ENCODE results near the gene COMT. TPM values are rescaled to one million over a fixed set of nuclear protein-coding genes. Genes with fewer than 3 reads are reported as not detected.
A peak's percentile ranks its signal among the peaks of the same experiment; 100 is the strongest.

COMT gene
- total and polyA plus RNA-seq, 11 donors, result 69.7 to 249 (median 119) TPM

DNA sequence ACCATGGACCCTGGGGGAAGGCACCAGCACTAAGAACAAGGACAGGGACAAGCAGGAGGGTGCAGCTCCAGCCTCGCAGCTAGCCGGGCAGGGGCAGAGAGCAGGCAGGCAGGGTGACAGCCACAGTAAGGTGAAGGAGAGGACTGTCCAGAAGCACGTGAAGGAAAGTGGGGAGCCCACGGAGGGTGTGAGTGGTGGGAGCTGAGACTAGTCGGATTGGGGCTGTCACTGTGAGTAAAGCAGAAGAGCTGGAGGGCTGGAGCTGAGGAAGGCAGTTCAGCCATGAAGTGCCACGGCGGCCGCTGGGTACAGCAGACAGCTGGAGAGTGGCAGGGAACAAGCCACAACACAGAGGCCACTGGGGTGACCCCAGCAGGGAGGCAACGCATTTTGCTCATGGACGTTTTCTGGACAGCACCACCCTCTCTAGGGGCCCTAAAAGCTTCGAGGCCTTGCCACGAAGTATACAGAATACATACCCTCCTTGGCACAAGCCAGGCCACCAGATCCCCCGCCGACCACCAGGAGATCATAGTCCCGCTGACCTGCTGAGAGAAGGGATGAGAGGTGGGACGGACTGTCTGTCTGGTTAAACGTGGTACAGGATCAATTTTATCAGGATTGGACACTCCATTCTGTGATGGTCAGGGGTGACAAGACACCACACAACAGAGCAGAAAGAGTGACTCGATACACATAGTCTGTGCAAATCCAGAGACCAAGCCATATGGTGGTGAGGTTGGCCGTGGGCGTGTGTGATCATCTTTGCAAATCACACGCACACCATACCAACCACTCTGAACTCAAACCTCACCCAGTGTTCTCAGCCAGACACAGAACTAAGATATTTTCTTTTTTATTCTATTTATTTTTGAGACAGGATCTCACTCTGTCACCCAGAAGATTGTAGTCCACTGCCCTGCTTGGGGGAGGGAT, 10.8 kb upstream of the COMT start:
- Histone ChIP-seq H3K9me3 (peaks cover 0 to 11% (median 0%) of the 10 kb centered on the region in 12 donors), H3K4me1 (peaks cover 0 to 25% (median 0%) of the 10 kb centered on the region in 12 donors), H3K27ac (no peak overlapping the region), H3K4me3 (no peak overlapping the region), H3K36me3 (peaks cover 0 to 7% (median 0%) of the 10 kb centered on the region in 9 donors), H3K27me3 (no peaks in the 10 kb centered on the region)
- TF ChIP-seq, protein P1, sequence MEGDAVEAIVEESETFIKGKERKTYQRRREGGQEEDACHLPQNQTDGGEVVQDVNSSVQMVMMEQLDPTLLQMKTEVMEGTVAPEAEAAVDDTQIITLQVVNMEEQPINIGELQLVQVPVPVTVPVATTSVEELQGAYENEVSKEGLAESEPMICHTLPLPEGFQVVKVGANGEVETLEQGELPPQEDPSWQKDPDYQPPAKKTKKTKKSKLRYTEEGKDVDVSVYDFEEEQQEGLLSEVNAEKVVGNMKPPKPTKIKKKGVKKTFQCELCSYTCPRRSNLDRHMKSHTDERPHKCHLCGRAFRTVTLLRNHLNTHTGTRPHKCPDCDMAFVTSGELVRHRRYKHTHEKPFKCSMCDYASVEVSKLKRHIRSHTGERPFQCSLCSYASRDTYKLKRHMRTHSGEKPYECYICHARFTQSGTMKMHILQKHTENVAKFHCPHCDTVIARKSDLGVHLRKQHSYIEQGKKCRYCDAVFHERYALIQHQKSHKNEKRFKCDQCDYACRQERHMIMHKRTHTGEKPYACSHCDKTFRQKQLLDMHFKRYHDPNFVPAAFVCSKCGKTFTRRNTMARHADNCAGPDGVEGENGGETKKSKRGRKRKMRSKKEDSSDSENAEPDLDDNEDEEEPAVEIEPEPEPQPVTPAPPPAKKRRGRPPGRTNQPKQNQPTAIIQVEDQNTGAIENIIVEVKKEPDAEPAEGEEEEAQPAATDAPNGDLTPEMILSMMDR (IDR thresholded peaks at IDR 0.05), result no peak
- no peak for TF ChIP-seq POLR2A (IDR thresholded peaks at IDR 0.05)
- ATAC-seq, result peak in 1 of 4 donors; percentile 10
- intact Hi-C loops (cut with DNase I), result no loop called here
- no peak for DNase-seq
- 90 to 95% (median 94%) methylated on average over 16 to 21 of the region's 21 CpGs for WGBS, 4 donors

DNA sequence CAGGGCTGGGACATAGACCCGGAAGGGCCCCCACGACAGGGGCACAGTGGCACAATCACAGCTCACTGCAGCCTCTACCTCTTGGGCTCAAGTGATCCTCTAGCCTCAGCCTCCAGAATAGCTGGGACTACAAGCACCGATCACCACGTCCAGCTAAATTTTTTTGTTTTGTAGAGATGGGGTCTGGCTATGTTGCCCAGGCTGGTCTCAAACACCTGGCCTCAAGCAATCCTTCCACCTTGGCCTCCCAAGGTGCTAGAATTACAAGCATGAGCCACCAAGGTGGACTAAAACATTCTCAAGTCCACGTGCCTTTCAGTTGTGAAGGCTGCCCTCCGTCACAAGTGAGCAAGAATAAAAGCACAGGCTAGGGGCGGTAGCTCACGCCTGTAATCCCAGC, 10.1 kb upstream of the COMT start:
- no peak for ATAC-seq
- no peak for DNase-seq
- H3K27ac ChIP-seq, result no peak overlapping the region
- 95 to 98% (median 97%) methylated on average over 8 of the region's 8 CpGs for WGBS, 4 donors
- peaks cover 0 to 25% (median 0%) of the 10 kb centered on the region in 12 donors for H3K4me1 ChIP-seq
- TF ChIP-seq, protein P1 (IDR thresholded peaks at IDR 0.05), result no peak
- TF ChIP-seq POLR2A (IDR thresholded peaks at IDR 0.05), result no peak
- peaks cover 0 to 12% (median 0%) of the 10 kb centered on the region in 12 donors for H3K9me3 ChIP-seq
- intact Hi-C loops (cut with DNase I), result no loop called here
- no peak overlapping the region for H3K4me3 ChIP-seq
- H3K36me3 ChIP-seq, result peaks cover 0 to 7% (median 0%) of the 10 kb centered on the region in 9 donors
- H3K27me3 ChIP-seq, result no peaks in the 10 kb centered on the region

DNA sequence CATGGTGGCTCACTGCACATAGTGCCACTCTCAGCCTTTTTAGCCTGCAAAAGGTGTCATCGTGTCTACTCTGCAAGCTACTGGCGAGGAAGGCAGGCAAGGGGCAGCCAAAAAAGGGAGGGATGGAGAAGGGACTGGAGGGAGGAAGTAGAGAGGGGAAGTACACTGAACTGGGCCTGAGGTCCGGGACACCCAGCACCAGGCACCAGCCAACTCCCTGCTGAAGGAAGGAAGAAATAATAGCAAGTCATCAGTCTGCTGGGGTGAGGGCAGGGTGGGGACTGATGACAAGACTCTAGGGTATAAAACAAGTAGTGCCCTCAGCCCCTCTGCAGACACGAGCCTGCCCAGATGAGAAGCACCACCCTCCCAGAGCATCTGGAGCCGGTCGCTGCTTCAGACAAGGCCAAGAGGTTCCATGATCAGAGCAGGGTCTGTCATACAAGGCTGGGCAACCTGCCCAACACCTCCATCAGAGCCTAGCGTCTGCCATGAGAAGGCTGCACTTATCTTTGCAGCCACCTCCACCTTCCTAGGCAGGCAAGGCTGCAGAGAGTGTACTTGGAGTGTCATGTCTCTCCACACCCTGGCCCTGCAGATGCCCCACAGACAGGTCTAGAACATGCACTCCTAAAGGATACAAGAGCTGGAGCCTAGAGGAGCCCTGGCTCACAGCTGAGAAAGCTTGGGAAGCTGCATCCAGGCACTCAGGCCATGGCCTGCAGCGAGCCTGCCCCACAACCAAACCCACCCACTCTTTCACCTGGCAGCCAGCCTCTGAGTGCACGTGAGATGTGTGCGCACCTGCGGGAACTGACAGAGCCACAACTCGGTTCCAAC, 9.0 kb upstream of the COMT start:
- TF ChIP-seq POLR2A (IDR thresholded peaks at IDR 0.05), result no peak
- TF ChIP-seq, protein P1 (IDR thresholded peaks at IDR 0.05), result no peak
- no peak overlapping the region for H3K4me3 ChIP-seq
- WGBS, 4 donors, result 69 to 78% (median 73%) methylated on average over 12 of the region's 12 CpGs
- peak overlapping the region in 1 of 12 donors; percentile 34 for H3K27ac ChIP-seq
- H3K4me1 ChIP-seq, result peaks cover 0 to 29% (median 0%) of the 10 kb centered on the region in 12 donors
- peak in 1 of 5 donors; percentile 50 for DNase-seq
- H3K36me3 ChIP-seq, result peaks cover 0 to 7% (median 0%) of the 10 kb centered on the region in 9 donors
- intact Hi-C loops (cut with DNase I), result no loop called here
- H3K27me3 ChIP-seq, result no peaks in the 10 kb centered on the region
- ATAC-seq, result peak; percentile 40 to 85 (median 61)
- H3K9me3 ChIP-seq, result peaks cover 0 to 12% (median 0%) of the 10 kb centered on the region in 12 donors
